Suprapubic skin (tissue), 4 donors: Measurements from ENCODE around the gene TUBB3.

Experiments used
- EP300 ChIP-seq: sonication (generic); formaldehyde crosslinking; IDR thresholded peaks from one replicate; pipeline ENCODE4 v1.6.1; 2017; ENCODE audit warnings: antibody characterized with exemption
- POLR2A ChIP-seq, 2 donors: fragments of 450-650 bp; IDR thresholded peaks; one replicate each; pipeline ENCODE4 v1.6.1; 2017; ENCODE audit warnings: antibody characterized with exemption in 2 of 2, mild to moderate bottlenecking in 2 of 2, moderate library complexity in 2 of 2
- POLR2AphosphoS5 ChIP-seq, 3 donors: sonication (generic); formaldehyde crosslinking; IDR thresholded peaks; one replicate each; pipeline ENCODE4 v1.6.1; 2017; ENCODE audit warnings: antibody characterized with exemption in 3 of 3
- TF ChIP-seq, protein P1 (sequence below), 2 donors: fragments of 200-600 bp in 1 of 2; fragments of 450-650 bp in 1 of 2; sonication (generic) in 1 of 2; IDR thresholded peaks; one replicate each; pipeline ENCODE4 v1.5.1; 2016 to 2019; ENCODE audit warnings: antibody characterized with exemption in 2 of 2, mild to moderate bottlenecking in 1 of 2, moderate library complexity in 1 of 2

DNA sequence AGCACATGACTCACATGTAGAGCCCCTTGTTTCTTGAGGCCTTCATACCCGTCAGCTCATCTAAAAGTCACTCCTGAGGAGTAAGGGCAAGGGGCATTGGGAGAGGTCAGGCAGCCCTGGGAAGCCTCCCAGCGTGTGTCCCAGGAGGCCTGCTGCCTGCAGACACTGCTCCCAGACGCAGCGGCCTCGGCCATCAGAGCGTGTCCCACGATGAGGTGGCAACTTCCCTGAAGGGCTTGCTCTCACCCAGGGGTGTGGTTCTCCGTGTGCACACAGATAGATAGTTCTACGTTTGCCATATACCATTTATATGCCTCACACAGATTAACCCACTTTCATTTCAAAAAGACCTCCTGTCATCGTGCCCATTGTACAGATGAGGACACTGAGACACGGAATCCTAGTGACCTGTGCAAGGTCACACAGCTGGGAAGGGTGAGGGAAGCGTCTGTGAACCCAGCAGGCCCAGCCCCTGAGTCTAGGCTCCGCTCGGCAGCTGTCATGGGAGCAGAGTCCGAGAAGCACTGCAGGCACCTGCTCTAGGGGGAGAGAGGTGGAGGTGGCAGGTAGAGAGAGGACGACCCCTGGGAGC is 8.3 kb downstream of the TUBB3 start:
- TF ChIP-seq EP300 (no peak), POLR2AphosphoS5 (IDR thresholded peaks at IDR 0.05) (no peak), POLR2A (IDR thresholded peaks at IDR 0.05) (no peak)
- TF ChIP-seq, protein P1, sequence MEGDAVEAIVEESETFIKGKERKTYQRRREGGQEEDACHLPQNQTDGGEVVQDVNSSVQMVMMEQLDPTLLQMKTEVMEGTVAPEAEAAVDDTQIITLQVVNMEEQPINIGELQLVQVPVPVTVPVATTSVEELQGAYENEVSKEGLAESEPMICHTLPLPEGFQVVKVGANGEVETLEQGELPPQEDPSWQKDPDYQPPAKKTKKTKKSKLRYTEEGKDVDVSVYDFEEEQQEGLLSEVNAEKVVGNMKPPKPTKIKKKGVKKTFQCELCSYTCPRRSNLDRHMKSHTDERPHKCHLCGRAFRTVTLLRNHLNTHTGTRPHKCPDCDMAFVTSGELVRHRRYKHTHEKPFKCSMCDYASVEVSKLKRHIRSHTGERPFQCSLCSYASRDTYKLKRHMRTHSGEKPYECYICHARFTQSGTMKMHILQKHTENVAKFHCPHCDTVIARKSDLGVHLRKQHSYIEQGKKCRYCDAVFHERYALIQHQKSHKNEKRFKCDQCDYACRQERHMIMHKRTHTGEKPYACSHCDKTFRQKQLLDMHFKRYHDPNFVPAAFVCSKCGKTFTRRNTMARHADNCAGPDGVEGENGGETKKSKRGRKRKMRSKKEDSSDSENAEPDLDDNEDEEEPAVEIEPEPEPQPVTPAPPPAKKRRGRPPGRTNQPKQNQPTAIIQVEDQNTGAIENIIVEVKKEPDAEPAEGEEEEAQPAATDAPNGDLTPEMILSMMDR (IDR thresholded peaks at IDR 0.05) = no peak
